T follicular helper cell (primary cell): Measurements from ENCODE around the gene LIG3.
"Not testable (repeated sequence)": the region's sequence is repeated elsewhere in the genome, so short reads cannot be mapped to it uniquely, and the experiment has no call there.

ENCODE experiments used
- DNase-seq: peaks from one replicate; pipeline ENCODE4 v3.0.0-alpha.2; 2020; ENCODE audit warnings: low read depth

LIG3 gene

DNA sequence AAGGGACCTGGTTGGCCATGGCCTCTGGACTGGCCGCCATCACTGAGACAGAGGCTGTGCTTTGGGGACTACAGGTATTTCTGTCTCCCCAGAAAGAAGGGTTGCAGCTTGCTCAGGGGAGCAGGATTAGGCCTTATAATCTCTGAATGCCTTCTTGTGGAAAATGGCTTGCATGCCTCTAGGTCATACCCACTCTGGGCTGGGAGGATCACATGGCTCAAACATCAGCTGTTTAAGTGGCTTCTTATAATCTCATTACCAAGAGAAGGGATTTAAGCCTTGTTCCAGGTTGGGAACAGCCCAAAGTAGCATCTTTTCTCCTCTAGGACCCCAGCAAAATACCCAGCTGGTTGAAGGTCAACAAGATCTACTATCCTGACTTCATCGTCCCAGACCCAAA, 19.1 kb downstream of the LIG3 start:
- DNase-seq = no peak

DNA sequence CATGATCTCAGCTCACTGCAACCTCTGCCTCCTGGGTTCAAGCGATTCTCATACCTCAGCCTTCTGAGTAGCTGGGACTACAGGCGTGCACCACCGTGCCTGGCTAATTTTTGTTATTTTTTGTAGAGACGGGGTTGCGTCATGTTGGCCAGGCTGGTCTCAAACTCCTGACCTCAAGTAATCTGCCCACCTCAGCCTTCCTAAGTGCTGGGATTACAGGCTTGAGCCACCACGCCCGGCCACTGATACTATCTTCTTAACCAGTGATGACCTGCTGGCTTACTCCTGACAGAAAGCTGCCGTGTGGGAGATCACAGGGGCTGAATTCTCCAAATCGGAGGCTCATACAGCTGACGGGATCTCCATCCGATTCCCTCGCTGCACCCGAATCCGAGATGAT, 20.7 kb downstream of the LIG3 start:
- not testable (repeated sequence) for DNase-seq

DNA sequence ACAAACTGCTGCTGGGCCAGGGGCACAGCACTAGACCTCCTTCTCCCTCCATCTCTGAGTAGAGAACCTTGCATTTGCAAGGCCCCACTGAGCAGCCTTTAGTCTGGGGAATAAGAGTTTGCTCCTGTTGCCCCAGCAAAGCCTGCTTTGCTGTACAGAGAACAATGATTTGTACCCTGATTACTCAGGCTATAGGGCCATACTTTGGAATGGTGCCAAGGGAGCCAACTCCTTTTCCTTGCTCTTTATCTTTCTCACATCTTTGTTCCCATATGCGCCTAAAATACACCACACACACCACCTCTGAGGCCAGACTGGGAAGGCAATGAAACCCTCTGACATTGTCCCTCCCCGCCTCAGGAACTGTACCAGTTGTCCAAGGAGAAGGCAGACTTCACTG, 21.2 kb downstream of the LIG3 start:
- no peak for DNase-seq

DNA sequence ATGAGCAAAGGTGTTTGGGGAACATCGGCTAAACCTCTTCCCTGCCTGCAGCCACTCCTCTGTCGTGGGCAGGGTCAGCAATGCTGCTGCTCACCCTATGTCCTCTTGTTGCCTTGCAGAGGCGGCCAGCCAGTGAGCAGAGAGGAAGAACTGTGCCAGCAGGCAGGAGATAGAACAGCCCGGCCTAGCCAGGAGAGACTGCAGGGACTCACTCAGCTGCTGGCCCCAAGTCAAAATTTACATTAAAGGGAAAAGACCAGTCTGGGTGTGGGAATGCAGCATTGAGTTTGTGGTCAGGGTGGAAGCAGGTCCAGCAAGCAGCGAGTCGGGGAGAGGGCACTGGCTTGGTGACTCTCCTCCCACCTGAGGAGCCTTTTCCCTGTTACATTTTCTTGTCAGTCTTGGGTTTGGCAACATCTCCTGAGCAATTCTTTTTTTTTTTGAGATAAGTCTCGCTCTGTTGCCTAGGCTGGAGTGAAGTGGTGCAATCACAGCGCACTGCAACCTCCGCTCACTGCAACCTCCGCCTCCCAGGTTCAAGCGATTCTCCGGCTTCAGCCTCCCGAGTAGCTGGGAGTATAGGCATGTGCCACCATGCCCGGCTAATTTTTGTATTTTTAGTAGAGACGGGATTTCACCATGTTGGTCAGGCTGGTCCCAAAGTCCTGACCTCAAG, 22.7 kb downstream of the LIG3 start:
- no peak for DNase-seq

DNA sequence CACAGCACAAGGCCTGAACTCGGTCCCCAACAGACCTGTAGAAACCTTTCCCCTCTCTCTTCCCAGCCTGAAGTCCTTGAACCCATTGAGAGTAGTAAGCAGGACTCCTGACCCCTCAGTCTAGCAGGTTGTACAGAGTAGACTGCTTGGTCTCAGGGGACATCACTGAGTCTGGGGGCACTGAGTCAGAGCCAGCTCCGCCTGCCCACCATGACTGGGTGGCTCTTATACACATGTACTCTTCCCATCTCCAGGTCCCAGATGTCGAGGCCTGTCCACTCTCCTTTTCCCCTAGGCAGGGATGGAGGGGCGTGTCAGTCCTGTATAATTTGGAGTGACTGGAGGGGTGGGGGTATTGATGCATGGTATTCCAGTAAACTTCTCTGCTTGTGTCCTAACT, 23.5 kb downstream of the LIG3 start:
- DNase-seq = no peak

DNA sequence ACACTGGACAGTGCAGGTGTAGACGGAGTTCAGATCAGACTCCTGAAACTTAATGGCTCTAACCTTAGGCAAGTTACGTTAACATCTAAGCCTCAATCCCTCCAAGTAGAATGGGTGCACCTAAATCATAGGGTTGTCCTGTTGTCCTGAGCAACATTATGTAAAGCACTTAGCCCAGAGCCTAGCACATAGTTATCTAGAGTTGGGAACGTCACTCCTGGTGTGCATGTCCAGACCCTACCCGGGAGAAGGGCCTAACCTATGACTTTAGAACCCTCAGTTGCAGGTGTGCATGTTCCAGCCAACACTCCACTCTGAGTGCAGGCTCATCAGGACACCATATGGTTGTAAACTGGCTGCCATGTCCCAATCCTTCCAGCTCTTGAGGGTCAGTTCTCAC, 26.0 kb downstream of the LIG3 start:
- DNase-seq = no peak

DNA sequence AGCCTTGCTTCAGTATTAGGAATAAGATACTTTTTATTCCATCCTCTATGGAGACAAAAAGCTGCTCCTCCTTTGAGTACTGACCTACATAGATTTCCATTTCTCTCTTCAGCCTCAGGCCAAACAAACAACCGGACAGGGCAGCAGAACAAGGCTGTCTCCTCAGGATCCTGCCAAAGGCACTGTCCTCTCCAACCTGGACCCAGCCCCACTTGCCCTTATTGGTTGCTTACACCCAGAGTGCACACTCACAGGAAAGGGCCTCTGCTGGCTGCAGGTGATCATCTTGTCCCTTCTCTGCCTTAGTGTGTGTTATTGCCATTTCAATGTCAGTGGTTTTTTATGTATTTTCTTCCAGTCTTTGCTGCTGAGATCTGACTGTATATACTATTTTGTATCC, 26.6 kb downstream of the LIG3 start:
- no peak for DNase-seq

DNA sequence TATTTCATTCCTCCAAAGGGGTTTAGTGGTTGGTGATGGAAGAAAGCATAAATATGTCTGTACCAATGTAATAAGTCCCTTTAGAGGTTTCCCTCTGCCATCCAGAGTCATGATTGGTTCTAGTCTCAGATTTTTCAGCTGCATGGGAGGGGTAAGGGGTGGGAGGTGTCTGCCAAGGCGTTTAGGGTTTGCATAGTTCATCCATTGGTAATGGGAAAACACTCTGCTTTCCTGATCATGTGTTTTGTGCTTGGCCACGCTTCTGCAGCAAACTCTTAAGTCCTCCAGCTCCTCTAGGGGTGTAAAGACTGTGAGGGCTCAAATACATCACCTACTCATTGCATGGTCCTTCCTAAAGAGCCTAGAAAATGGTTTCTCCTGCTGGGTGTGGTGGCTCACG, 29.8 kb downstream of the LIG3 start:
- no peak for DNase-seq

DNA sequence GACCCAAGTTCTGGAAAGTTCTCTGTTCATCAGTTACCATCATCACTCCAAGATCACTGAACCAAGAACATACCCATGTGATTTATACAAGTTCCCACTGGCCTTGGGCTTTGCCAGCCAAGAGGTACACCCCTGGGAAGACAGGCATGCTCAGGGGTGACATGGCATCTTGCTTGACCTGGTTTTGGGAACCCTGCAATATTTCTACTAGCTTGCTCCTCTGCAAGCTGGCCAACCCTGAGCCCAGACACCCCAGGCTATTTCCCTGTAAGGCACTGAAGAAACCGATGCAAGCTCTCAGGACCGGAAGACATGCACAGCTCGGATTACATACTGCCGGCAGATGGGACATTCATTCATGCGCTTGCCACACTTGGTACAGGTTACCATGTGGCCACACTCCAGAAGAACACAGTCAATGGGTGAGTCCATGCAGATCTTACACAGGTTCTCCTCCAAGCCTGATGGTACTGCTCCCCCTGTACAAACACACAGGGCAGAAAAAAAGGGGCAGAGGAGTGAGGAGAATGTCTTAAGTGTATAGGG, 31.4 kb downstream of the LIG3 start:
- DNase-seq = no peak

DNA sequence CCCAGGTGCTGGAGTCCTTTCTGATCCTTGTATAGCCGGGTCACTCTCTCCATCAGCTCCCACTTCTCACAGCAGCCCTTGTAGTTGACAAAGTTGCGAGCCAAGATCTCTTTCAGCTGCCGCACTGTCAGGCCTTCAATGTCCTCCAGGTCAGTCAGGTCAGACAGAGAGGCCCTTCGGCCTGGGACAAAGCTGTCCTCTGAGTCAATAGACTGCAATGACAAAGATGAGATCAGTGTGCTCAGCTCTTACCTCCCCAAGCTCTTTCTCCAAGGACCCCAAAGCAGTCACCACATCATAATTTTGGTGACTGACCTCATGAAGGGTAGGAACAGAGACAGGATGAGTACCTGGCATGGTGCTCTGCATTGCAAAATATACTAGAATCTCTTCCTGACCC, 36.1 kb downstream of the LIG3 start:
- DNase-seq = no peak

DNA sequence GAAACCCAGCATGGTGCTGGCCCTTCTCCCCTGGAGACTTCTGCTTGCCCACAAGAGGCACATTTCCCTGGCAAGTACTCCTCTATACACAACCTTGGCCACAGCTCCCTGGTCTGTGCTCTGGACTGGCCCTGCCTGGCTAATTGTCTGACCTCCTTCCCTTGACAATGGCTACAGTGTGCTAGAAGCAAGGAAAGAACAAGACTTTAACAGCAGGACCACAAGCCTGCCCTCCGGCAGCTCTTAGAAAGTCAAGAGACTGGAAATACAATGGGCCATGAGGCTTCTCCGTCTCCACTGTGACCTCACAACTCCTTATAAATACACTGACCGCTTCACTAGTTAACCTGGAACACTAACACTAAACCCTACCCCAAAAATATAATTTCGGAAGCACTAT, 36.7 kb downstream of the LIG3 start:
- no peak for DNase-seq

DNA sequence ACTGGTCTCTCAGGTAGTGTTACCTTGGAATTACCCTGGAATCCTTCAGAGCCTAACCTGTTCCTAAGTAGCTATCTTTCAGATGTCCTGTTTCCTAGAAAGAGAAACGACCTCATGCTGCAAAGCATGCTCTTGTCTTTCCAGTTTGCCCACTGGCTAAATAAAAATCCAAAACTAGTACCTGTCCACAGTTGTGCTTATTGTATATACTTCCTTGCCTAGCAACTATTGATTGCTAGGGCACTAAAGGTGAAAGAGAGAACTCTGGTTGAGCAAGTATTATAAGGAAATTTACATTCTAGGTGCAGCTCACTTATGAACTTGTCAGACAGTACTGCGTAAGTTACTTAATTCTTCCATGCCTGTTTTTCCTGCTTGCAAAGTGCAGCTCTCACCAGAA, 38.5 kb downstream of the LIG3 start:
- DNase-seq = no peak

DNA sequence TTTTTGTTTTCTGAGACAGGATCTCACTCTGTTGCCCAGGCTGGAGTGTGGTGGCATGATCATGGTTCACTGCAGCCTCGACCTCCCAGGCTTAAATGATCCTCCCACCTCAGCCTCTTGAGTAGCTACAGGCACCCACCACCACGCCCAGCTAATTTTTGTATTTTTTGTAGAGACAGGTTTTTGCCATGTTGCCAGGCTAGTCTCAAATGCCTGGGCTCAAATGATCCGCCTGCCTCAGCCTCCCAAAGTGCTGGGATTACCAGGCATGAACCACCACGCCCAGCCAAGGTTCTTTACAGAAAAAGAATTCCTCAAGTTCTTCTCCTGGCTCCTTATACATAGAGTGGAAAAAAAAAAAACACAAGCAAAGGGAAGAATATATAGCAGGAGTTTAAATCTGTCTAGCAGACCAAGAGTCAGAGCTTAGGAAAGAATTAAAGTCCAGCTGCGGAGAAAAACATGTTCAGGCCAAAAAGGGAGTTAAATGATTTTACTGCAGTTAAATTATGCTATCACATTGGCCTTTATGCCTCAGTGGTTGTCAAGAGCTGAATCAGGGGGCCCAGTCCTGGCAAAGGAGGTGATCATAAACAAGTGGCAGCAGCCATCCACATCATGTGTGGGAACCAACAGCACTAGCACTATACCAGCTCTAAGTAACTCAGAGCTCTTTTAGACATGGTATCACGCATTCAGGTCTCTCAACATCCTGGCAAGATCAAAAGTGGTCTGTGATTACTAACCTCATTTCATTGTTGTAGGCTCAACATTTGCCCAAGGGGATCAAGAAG, 39.3 kb downstream of the LIG3 start:
- DNase-seq = no peak

DNA sequence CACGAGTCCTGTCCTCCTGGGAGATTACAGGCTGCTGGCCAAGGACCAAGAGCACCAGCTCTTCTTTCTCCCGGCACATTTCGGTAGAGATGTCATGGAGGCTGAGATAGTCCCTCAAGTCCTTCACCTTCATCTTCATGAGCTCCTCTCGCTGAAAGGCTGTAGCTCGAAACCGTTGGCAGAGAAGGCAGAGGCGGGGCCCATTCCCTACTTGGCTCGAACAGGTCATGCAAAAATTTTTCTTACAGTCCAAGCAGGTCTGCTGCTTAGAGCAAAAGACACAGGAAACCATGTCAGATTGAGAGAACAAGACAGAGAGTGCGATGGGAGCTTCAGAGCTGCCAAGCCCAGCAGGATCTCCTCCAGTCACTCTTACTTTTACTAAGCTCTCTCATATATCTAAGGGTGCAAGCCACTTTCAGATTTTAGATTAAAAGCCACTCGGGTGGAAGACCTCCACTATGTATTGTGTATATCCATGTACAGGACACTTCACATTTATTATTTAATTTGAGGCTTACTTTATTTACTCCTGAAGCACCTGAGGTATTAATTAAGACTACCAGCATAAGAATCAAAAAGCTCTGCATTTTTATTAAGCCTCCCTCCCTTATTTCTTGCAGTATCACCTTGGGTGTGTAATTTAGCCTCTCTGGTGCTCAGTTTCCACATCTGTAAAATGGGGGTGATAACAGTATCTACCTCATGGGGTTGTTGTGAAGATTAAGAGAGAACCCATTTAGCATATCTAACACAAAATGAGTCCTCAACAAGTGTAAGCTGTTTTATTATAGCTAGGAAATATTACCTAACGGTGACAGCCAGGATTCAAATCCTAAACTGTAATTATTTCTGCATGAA, 41.4 kb downstream of the LIG3 start:
- no peak for DNase-seq

DNA sequence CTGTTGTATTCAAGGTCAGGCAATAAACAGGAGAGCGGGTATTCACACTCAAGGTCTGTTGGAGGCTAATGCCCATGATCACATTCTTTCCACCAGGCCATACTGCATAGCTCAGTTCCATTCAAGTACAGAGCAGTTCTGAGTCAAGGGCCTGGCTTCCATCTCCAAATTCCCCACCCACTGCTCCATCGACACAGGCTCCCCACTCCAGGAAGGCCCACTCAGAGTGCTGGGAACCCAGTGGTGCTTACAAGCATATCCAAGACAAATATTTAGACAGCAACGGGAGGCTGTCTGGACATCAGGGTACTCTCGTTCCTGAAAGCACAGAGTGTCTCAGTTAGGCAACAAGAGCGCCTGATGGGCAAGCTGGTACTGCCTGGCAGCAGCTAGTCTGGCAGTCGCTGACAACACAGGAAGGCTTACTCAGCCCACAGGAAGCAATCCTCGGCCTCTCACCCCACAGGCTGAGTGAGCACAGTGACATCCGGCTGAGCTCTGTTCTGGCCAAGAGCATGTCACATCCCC, 42.3 kb downstream of the LIG3 start:
- peak; percentile 51 for DNase-seq

DNA sequence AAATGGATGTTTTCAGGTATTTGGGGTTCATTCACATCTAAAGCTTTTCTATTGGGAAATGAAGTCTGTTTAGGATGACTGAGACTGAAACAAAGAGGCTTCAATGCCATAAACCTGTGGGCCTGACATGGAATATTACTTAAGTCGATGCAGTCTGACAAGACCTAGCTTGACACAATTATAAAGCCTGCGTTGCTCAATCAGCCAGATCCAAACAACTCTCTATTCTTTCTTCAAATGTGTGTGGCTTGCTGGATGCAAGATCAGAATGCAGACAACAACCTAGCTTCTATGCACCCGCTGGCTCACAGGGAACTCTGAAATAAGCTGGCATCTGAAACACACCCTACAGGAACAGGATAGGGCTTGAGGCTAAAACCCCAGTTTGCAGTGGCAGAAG, 43.2 kb downstream of the LIG3 start:
- no peak for DNase-seq

DNA sequence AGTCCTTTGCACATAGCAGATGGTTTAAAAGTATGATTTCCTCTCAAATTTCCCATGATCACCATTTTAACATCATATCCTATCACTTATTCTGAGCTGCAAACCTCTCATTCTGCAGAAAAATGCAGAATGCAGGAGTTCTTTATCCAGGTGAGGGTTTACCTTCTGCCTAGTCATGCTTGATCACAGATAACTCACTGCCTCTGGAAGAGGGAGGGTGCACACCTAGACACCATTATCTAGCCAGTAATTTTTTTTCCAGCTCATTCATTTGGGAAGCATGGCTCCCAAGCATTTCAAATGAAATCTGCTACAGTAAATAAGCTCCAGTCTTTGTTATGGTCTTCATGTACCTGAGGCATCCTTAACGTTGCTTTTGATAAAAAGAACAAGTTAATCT, 45.2 kb downstream of the LIG3 start:
- no peak for DNase-seq

DNA sequence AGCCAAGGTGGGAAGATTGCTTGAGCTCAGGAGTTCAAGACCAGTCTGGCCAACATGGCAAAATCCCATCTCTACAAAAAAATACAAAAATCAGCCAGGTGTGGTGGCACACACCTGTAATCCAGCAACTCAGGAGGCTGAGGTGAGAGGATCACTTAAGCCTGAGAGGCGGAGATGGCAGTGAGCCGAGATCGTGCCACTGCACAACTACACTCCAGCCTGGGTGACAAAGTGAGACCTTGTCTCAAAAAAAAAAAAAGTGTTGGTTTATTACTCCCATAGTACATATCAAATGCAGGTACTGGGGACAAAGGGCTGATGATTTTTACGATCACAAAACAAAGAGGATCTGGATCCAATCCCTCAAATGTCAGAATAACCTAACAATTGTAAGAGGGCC, 47.8 kb downstream of the LIG3 start:
- DNase-seq = not testable (repeated sequence)

DNA sequence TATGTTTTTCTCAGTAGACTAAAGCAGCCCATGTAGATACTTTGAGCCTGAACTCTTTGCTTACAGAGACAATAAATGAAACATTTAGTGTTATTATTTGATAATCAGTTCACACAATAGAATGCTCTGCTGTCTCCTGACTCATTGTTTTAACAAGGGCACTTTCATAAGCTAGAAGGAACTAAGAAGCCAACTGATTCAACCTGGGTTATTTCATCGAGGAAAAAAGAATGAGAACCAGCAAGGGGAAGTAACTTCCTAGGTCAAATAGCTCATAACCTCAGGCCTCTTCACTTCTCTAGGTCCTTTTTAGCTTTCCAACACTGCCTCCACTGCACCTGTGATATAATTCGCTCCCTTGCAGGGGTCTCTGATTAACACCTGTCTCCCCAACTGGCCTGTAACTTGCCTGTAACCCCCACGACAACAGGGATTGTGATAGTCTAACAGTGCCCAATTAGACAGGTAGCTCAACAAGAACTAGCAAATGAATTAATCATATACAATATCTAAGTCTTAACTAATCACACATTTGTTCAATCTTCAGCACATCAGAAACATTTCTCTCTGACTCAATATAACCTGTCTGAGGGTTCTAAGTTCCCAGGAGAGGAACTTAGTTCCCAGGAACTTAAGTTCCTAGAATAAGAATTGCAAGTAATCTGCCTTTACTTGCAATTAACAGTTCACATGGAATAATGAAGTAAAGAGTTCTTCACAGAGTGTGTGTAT, 48.4 kb downstream of the LIG3 start:
- no peak for DNase-seq

DNA sequence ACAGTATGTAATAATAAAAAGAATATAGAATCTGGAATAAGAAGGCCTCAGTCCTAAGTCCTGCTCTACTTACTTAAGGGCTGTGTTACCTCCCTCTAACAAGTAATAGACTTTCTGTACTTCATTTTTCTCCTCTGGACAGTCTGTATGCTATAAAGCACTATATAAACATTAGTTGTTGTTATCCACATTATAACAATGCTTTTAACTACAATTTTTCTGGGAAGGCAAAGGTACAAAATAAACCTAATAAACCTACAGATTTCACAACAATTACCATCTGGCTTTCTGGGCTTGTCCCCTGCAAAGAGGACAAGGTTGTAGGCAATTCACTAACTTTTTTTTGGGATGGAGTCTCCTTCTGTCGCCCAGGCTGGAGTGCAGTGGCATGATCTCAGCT, 50.5 kb downstream of the LIG3 start:
- DNase-seq = no peak

DNA sequence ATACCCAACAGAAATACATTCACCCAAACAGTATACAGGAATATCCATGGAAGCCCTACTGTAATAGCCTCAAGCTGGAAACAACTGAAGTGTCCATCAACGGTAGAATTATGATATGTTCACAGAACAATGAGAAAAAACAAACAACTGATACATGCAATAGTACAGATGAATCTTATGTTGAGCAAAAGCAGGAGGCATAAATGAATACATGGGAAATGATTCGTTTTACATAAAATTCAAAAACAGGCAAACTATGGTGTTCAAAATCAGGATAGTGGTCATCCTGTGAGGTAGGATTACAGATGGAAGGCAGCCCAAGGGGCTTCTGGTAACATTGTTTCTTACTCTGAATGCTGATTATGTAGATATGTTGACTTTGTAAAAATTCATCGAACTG, 58.1 kb downstream of the LIG3 start:
- DNase-seq = no peak

DNA sequence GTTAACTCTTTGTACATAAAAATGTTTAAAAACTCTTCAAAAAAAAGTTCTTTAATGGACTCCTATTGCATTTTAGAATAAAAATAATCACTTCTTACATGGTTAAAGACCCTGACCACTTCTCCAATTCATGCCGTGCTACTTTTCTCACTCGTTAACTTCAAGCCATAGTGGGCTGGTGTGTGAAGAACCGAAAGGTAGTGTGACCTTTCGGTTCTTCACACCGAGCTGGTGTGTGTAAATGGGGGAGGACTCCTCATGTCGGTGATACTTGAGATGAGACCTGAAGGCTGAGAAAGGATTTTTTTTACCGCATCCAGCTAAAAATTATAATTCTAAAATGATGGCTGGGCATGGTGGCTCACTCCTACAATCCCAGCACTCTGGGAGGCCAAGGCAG, 61.1 kb downstream of the LIG3 start:
- no peak for DNase-seq
